Nephron progenitor cell (in vitro differentiated cells): ENCODE measurements around the gene TBCD.
A peak's percentile ranks its signal among the peaks of the same experiment; 100 is the strongest.

Experiments used
- DNase-seq: peaks from one replicate; pipeline ENCODE4 v3.0.0; 2021
- H3K27ac Mint-ChIP-seq: 2 replicates; pipeline ENCODE4 v1.8.0; 2021; ENCODE audit warnings: mild to moderate bottlenecking, moderate library complexity, mixed read lengths
- H3K27me3 Mint-ChIP-seq: 2 replicates; pipeline ENCODE4 v1.8.0; 2021; ENCODE audit warnings: mild to moderate bottlenecking, low read depth, mixed read lengths; ENCODE audit not compliant: poor library complexity
- H3K36me3 Mint-ChIP-seq: 2 replicates; pipeline ENCODE4 v1.8.0; 2021; ENCODE audit warnings: low read depth, mixed read lengths
- H3K4me1 Mint-ChIP-seq: 2 replicates; pipeline ENCODE4 v1.8.0; 2021; ENCODE audit warnings: mixed read lengths
- H3K4me3 Mint-ChIP-seq: 2 replicates; pipeline ENCODE4 v1.8.0; 2021; ENCODE audit warnings: mild to moderate bottlenecking, moderate library complexity, mixed read lengths
- H3K9me3 Mint-ChIP-seq: 2 replicates; pipeline ENCODE4 v1.8.0; 2021; ENCODE audit warnings: mild to moderate bottlenecking, moderate library complexity, mixed read lengths
- TF ChIP-seq, protein P1 (sequence below): fragments of 200-600 bp; sonication (generic); IDR thresholded peaks from 2 replicates; pipeline ENCODE4 v1.5.0; 2021; ENCODE audit warnings: antibody characterized with exemption

The TBCD gene

DNA sequence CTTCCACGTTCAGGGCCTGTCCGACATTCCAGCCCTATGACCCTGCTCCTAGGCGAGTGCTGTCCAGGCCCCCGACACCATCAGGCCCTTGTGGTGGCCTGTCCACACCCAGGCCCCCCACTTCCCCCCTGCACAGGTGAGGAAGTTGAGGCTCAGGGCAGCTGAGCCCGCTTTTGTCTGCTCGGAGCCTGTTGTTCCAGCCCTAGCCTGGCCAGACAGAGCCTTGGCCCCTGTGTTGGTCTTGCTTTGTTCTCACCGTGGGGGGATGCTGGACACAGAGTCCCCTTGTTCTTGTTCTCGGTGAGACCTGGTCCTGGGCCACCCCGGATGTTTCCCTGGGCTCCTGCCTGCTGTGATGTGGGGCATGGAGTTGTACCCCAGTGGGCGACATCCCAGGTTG lies 140.0 kb downstream of the TBCD start:
- Mint-ChIP-seq H3K4me1 (peaks cover 65% of the 10 kb centered on the region), H3K27ac (peak overlapping the region; percentile 82)
- no peak for DNase-seq

DNA sequence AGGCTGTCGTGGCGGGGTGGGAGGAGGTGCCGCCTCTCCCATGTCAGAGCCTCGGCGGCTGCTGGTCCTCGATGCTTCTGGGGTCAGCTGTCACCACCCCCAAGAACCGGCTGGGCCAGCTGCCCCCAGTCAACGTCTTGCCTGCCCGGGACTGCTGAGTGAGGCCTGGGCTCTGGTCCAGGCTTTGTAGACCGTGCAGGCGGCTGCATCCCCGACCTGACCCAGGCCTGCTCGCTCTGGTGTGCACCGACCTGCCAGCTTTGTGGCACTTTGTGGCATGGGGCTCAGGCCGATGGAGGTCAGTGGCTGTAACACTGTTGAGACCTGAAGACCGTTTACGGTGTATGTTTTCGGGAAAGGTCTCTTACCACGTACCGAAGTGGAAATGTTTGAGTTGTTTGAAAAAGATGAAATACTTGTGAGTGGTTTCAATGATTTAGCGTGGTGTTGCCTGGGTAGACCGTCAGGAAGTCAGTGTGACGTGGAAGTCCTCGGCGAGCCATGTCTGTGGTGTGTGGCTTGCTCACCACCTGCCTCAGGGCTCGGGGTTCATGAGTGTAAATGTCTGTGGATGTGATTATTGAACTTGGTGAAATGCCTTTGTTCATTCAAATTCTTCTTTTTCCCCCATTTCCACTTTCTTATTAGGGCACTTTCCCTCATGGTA lies 141.2 kb downstream of the TBCD start:
- H3K9me3 Mint-ChIP-seq, result peaks cover 5% of the 10 kb centered on the region
- no peaks in the 10 kb centered on the region for H3K27me3 Mint-ChIP-seq
- peak overlapping the region; percentile 75 for H3K27ac Mint-ChIP-seq
- no peak overlapping the region for H3K4me3 Mint-ChIP-seq
- peaks cover 54% of the 10 kb centered on the region for H3K4me1 Mint-ChIP-seq
- H3K36me3 Mint-ChIP-seq, result peaks cover 38% of the 10 kb centered on the region
- TF ChIP-seq, protein P1, sequence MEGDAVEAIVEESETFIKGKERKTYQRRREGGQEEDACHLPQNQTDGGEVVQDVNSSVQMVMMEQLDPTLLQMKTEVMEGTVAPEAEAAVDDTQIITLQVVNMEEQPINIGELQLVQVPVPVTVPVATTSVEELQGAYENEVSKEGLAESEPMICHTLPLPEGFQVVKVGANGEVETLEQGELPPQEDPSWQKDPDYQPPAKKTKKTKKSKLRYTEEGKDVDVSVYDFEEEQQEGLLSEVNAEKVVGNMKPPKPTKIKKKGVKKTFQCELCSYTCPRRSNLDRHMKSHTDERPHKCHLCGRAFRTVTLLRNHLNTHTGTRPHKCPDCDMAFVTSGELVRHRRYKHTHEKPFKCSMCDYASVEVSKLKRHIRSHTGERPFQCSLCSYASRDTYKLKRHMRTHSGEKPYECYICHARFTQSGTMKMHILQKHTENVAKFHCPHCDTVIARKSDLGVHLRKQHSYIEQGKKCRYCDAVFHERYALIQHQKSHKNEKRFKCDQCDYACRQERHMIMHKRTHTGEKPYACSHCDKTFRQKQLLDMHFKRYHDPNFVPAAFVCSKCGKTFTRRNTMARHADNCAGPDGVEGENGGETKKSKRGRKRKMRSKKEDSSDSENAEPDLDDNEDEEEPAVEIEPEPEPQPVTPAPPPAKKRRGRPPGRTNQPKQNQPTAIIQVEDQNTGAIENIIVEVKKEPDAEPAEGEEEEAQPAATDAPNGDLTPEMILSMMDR, result no peak
- no peak for DNase-seq

More for the DNA sequence above, 140.0 kb downstream of the TBCD start:
- peaks cover 6% of the 10 kb centered on the region for H3K9me3 Mint-ChIP-seq
- TF ChIP-seq, protein P1, result no peak
- H3K36me3 Mint-ChIP-seq, result peaks cover 38% of the 10 kb centered on the region
- no peak overlapping the region for H3K4me3 Mint-ChIP-seq
- no peaks in the 10 kb centered on the region for H3K27me3 Mint-ChIP-seq

DNA sequence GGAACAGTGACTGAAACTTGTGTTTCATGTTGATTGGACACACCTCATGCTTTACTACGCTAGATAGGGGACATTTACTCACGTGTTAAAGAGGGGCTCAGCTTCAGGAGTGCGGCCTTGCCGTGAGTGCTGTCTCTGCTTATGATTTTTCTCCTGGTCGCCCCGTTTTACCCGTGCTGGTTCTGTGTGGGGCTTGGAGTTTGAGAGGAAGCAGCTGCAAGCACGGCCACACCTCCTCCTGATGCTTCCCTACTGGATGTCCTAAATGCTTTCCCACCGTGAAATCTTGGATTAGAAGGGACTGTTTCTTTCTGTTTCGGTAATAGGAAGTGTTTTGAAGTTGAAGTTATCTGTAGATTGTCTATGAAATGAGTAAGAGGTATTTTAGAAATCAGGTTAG lies 141.9 kb downstream of the TBCD start:
- Mint-ChIP-seq H3K36me3 (peaks cover 42% of the 10 kb centered on the region), H3K9me3 (peaks cover 10% of the 10 kb centered on the region), H3K4me3 (no peak overlapping the region), H3K27ac (no peak overlapping the region), H3K27me3 (no peaks in the 10 kb centered on the region), H3K4me1 (peaks cover 46% of the 10 kb centered on the region)
- TF ChIP-seq, protein P1, result no peak
- no peak for DNase-seq

DNA sequence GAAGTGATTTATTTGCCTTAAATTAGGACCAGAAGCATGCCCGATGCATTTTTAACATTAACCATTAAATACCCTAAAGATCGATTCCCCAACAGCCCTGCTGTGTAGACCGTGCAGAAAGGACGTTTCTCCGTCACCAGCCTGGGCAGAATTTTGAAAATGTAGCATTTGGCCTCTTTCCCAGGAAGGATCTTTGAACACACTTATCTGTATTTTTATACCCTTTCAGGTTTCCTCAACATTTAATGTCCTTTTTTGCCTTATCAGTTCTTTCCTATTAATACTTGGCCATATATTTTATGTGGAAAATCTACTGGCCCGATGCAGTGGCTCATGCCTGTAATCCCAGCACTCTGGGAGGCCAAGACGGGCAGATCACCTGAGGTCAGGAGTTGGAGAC lies 142.5 kb downstream of the TBCD start:
- no peak overlapping the region for H3K4me3 Mint-ChIP-seq

DNA sequence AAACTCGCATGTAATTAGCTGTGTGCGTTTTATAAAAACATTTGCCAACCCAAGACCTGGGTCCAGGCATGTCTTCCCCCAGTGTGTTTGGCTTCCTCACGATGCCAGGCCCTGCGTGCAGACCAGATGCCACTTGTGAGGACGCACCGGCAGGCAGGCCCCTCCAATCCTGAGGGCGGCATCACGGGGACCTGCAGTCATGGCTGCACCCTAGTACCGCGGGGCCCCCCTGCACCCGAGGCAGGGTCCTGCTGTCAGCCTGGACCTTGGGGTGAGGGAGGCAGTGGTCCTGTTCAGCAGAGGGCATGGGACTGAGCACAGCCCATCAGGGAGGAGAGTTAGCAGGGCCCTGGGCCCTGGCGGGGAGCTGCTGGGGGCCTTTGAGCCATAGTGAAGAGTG lies 143.2 kb downstream of the TBCD start:
- Mint-ChIP-seq H3K36me3 (peaks cover 51% of the 10 kb centered on the region), H3K9me3 (peaks cover 11% of the 10 kb centered on the region), H3K4me3 (no peak overlapping the region), H3K27me3 (no peaks in the 10 kb centered on the region), H3K27ac (no peak overlapping the region), H3K4me1 (peaks cover 41% of the 10 kb centered on the region)
- TF ChIP-seq, protein P1, result no peak
- no peak for DNase-seq

More for the DNA sequence above, 142.5 kb downstream of the TBCD start:
- no peaks in the 10 kb centered on the region for H3K27me3 Mint-ChIP-seq
- H3K36me3 Mint-ChIP-seq, result peaks cover 48% of the 10 kb centered on the region
- no peak for DNase-seq
- H3K9me3 Mint-ChIP-seq, result peaks cover 11% of the 10 kb centered on the region
- H3K4me1 Mint-ChIP-seq, result peaks cover 44% of the 10 kb centered on the region
- peak overlapping the region; percentile 74 for H3K27ac Mint-ChIP-seq
- TF ChIP-seq, protein P1, result no peak
